GM10266 (cell line): ENCODE data around the gene KCNT1.

Experiments used
- DNase-seq: peaks from one replicate; pipeline ENCODE4 v3.0.0; 2012; ENCODE audit errors: extremely low spot score
- TF ChIP-seq, protein P1 (sequence below): IDR thresholded peaks from 2 replicates; pipeline ENCODE4 v1.5.1; 2012; ENCODE audit warnings: mild to moderate bottlenecking, low read depth; ENCODE audit not compliant: control insufficient read depth, insufficient read depth; ENCODE audit errors: missing control alignments

The KCNT1 gene

DNA sequence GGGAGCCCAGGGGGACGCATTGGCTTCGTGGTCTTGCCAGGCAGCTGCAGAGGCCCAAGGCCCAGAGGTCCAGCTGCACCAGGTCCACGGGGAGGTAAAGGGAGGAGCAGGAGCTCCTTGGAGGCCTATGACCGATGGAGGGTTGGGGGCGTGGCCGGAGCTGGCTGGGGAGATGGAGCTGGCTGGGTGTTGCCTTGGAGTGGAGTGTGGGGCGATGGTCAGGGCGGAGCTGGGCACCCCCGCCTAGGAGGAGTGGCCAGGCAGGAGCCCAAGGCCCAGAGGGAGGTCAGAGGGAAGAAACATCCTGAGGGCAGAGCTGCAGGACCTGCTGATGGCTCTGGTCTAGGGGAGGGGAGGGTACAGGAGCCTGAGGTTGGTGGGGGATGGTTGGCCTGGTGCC is 44.6 kb downstream of the KCNT1 start:
- TF ChIP-seq, protein P1, sequence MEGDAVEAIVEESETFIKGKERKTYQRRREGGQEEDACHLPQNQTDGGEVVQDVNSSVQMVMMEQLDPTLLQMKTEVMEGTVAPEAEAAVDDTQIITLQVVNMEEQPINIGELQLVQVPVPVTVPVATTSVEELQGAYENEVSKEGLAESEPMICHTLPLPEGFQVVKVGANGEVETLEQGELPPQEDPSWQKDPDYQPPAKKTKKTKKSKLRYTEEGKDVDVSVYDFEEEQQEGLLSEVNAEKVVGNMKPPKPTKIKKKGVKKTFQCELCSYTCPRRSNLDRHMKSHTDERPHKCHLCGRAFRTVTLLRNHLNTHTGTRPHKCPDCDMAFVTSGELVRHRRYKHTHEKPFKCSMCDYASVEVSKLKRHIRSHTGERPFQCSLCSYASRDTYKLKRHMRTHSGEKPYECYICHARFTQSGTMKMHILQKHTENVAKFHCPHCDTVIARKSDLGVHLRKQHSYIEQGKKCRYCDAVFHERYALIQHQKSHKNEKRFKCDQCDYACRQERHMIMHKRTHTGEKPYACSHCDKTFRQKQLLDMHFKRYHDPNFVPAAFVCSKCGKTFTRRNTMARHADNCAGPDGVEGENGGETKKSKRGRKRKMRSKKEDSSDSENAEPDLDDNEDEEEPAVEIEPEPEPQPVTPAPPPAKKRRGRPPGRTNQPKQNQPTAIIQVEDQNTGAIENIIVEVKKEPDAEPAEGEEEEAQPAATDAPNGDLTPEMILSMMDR: no peak
- no peak for DNase-seq

DNA sequence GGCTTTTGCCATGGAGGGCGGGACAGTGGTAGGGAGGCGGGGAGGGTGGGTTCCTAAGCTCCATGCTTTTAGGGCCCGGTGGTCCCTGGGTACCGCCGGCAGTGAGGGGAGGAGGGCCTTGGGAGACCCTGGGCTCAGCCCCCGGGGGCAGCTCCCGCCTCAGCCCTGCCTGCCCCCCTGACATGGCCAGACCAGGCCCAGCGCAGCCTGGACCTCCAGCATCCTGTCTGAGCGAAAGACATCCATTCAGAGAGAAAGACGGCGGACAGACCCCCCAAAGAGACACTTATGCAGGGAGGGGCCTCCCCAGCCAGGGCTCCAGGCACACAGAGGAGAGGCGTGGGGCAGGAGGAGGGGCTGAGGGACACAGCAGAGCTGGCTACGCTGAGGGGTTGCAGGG is 45.3 kb downstream of the KCNT1 start:
- DNase-seq: no peak
- TF ChIP-seq, protein P1: no peak

DNA sequence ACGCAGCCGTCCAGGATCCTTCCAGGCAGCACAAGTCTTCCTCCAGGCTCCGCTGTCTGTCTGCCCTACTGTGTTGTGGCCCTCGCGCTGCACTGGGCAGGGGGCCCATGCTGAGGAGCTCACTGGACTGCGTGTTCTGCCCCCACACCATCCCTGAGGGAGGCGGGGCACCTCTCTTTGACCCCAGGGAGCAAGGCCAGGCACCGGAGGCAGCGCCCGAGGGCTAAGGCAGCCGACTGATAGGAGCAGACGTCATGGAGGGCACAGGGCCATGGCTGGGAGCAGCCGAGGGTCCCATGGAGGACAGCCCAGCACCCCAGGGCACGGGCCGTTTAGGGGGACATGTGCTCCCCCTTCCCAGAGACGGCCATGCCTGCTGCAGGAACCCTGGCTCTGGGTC is 46.7 kb downstream of the KCNT1 start:
- no peak for DNase-seq

DNA sequence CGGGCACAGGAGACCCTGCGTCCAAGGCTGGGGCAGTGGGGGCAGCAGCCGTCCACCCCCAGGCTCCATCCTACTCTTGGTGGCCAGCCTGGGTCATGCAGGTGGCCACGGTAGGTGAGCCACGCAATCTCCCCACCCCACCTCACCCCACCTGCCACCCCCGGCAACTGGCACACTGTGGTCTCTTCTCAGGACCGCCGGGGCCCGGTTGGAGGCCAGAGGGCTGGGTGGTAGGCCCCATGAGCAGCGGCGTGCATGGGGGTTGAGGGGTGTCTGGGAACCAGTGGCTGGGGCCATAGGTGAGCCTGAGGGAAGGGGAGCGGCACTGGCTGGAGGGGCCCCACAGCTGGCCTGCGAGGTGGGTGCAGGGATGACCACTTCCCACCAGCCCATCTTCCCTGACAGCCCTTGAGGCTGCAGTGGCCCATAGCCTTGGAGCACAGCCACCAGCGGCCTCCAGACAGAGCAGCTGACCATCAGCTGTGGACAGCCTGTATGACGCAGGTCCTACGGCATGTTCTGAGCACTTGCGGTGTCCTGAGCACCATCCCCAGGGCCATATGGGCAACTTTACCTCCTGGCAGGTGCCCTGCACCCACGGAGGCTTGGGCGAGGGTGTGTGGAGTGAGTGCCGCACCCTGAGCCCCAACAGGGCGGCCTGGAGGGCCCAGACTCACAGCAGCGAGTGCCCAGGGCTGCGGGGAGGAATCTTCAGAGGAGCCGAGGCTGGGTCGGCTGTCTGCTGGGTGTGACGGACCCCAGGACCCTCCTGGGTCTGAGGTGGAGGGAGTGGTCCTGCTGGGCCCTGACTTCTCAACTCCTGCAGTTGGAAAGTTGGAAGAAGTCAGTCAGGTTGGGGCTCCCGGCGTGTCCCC is 47.4 kb downstream of the KCNT1 start:
- DNase-seq: no peak

More for the DNA sequence above, 46.7 kb downstream of the KCNT1 start:
- TF ChIP-seq, protein P1: no peak

DNA sequence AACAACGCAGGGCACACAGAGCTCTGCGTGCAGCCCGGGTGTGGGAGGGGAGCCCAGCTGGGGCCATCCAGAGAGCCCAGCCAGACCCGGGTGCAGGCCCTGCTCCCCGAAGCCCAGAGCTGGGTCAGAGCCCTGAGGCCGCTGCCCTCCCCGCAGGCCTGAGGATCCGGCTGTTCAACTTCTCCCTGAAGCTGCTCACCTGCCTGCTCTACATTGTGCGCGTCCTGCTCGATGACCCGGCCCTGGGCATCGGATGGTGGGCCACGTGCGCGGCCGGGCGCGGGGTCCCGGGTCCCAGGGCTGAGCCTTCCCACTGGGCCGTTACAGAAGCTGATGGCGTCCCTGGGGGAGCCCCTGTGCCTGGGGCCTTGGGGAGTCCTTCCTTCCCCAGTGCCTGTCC is 48.8 kb downstream of the KCNT1 start:
- DNase-seq: no peak

More for the DNA sequence above, 47.4 kb downstream of the KCNT1 start:
- TF ChIP-seq, protein P1: no peak

DNA sequence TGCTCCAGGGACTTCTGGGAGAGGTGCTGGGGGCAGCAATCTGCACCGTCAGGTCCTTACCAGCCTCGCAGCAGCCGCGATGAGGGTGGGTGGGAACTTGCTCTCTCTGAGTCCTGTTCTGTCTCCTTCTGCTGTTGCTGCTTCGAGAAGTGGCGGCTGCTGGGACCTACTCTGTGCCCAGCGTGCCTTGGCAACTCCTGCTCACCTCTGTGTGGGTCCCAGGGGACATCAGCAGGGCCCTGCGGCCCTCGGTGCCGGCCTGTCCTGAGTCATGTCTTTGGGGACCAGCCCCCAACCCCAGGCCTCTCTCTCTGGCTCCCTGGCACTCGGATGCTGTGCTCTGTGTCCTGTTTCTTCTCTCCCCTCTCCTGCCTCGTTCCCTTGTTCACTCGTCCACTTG is 49.5 kb downstream of the KCNT1 start:
- TF ChIP-seq, protein P1: no peak
- no peak for DNase-seq

More for the DNA sequence above, 48.8 kb downstream of the KCNT1 start:
- TF ChIP-seq, protein P1: no peak
